ENCODE measurements around the gene RCN2.

RCN2 gene

GRCh38 chr15:76994001-76994400 is 62.5 kb downstream of the RCN2 start:
- no peak for DNase-seq

- no peak for DNase-seq
Measured at GRCh38 chr15:76994496-76994895, 62.9 kb downstream of the RCN2 start.

- DNase-seq, result peak in 37 of 56 donors; percentile 15 to 79 (median 45)
Measured at GRCh38 chr15:76994971-76995945, 63.7 kb downstream of the RCN2 start, which contains the start of gene PSTPIP1. TSS of gene PSTPIP1 (plus strand) at chr15:76995126. CDS start at chr15:76995574, 448 bp downstream.

- DNase-seq, result no peak
Measured at GRCh38 chr15:76996076-76996525, 64.6 kb downstream of the RCN2 start.

- DNase-seq, result peak in 10 of 56 donors; percentile 8 to 45 (median 29)
Measured at GRCh38 chr15:76996526-76997401, 65.2 kb downstream of the RCN2 start.

- DNase-seq, result no peak
Measured at GRCh38 chr15:76998663-76999285, 67.2 kb downstream of the RCN2 start.

- no peak for DNase-seq
Measured at GRCh38 chr15:76999996-77000395, 68.4 kb downstream of the RCN2 start.

GRCh38 chr15:77001351-77001750 is 69.8 kb downstream of the RCN2 start:
- no peak for DNase-seq

GRCh38 chr15:77001966-77002365 is 70.4 kb downstream of the RCN2 start:
- DNase-seq, result no peak

- no peak for DNase-seq
Measured at GRCh38 chr15:77002436-77002835, 70.9 kb downstream of the RCN2 start.

GRCh38 chr15:77002954-77003912 is 71.7 kb downstream of the RCN2 start:
- DNase-seq, result peak in 18 of 56 donors; percentile 11 to 65 (median 30)

Measured in amygdala (tissue), 56 donors.